MCF 10A (cell line): ENCODE data around the gene MYMK. TPM values are rescaled to one million over a fixed set of nuclear protein-coding genes. Genes with fewer than 3 reads are reported as not detected.
A peak's percentile ranks its signal among the peaks of the same experiment; 100 is the strongest.

Source experiments
- BruUV-seq: library from RNA; stranded (reverse); fragments of 400-500 nt; replicated peaks from 2 replicates; lab custom pipeline; 2021; lab: Mats Ljungman, UMichigan
- CTCF ChIA-PET: fragments of 300-600 bp; sonication (Branson Sonifier 250); formaldehyde crosslinking; extraction: SDS; loops from one replicate; lab custom pipeline; 2021; ENCODE audit warnings: antibody characterized with exemption, inconsistent platforms; lab: Yijun Ruan, JAX
- POLR2A ChIA-PET: fragments of 300-600, 350-650 bp; sonication (Branson Sonifier 250); formaldehyde crosslinking; extraction: SDS; loops from one replicate; lab custom pipeline; 2020; ENCODE audit warnings: antibody characterized with exemption, inconsistent platforms; lab: Yijun Ruan, JAX
- DNase-seq: peaks from one replicate; pipeline ENCODE4 v3.0.0-alpha.2; 2018; ENCODE audit not compliant: unreplicated experiment
- H3K27ac Mint-ChIP-seq: one replicate; pipeline ENCODE4 v1.8.0; 2022; ENCODE audit warnings: mild to moderate bottlenecking, low read depth, mixed read lengths; ENCODE audit not compliant: unreplicated experiment
- H3K27me3 Mint-ChIP-seq: one replicate; pipeline ENCODE4 v1.8.0; 2022; ENCODE audit warnings: mixed read lengths; ENCODE audit not compliant: insufficient read depth, unreplicated experiment
- H3K36me3 Mint-ChIP-seq: one replicate; pipeline ENCODE4 v1.8.0; 2022; ENCODE audit warnings: mild to moderate bottlenecking, moderate library complexity, mixed read lengths; ENCODE audit not compliant: insufficient read depth, unreplicated experiment
- H3K4me1 Mint-ChIP-seq: one replicate; pipeline ENCODE4 v1.8.0; 2022; ENCODE audit warnings: mixed read lengths; ENCODE audit not compliant: insufficient read depth, unreplicated experiment
- H3K4me3 Mint-ChIP-seq: one replicate; pipeline ENCODE4 v1.8.0; 2022; ENCODE audit warnings: mild to moderate bottlenecking, moderate library complexity, mixed read lengths; ENCODE audit not compliant: unreplicated experiment
- H3K9me3 Mint-ChIP-seq: one replicate; pipeline ENCODE4 v1.8.0; 2022; ENCODE audit warnings: mixed read lengths; ENCODE audit not compliant: unreplicated experiment
- CTCF ChIP-seq: fragments of 200-600 bp; IDR thresholded peaks from one replicate; pipeline ENCODE4 v1.8.0; 2022; ENCODE audit warnings: antibody characterized with exemption, mild to moderate bottlenecking; ENCODE audit not compliant: unreplicated experiment
- intact Hi-C: fragments of 100-400 bp; cut with micrococcal nuclease; formaldehyde crosslinking; loops from 2 replicates; pipeline ENCODE4 v1.14.1; 2022
- total RNA-seq: library from RNA; stranded (reverse); gene quantifications from 2 replicates; pipeline ENCODE4 v1.2.3, GENCODE V29; 2022

MYMK gene
- total RNA-seq, 1 experiment from 2014 or later, result not detected

GRCh38 chr9:133534346-133535291 lies 9.9 kb upstream of the MYMK start, which contains the start of gene ADAMTSL2:
ADAMTSL2 (plus strand) TSS chr9:133534704; CDS start chr9:133536713, 2,009 bp downstream.
- CTCF ChIA-PET, result no interaction called here
- H3K9me3 Mint-ChIP-seq, result no peaks in the 10 kb centered on the region
- peaks cover 57% of the 10 kb centered on the region for H3K27me3 Mint-ChIP-seq
- DNase-seq, result no peak
- H3K4me1 Mint-ChIP-seq, result no peaks in the 10 kb centered on the region
- POLR2A ChIA-PET, result interaction anchor here (0.6 to 0.8 kb wide), 2 partner anchors 9 to 309 kb away, joined by 3 read pairs; no protein-coding TSS in a partner anchor
- intact Hi-C loops, result no loop called here
- no peak within 1 kb of the TSS for H3K27ac Mint-ChIP-seq
- H3K4me3 Mint-ChIP-seq, result no peak within 1 kb of the TSS
- no peaks in the 10 kb centered on the region for H3K36me3 Mint-ChIP-seq
- TF ChIP-seq CTCF, result no peak
- no TSS peak for BruUV-seq

DNA sequence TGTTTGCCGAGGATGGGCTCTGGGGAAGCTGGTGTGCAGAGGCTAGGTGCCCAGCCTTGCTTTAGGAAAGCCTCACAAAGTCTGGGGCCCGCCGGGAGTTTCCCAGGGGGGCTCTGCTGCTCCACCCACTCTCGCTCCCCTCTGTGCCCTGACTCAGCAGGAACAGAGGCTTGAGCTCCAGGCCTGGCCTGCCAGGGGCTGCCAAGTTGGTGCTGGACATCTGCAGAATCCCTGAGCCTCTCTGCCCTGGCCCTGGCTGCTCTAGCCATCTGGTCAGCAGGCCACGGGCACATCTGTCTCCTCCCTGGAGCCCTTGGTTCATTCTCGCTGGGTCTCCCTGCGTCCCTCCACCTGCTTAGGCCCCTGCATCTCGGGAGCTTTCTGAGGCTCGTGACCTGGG lies 9.1 kb upstream of the MYMK start:
- no peaks in the 10 kb centered on the region for H3K4me1 Mint-ChIP-seq
- no peaks in the 10 kb centered on the region for H3K36me3 Mint-ChIP-seq
- ChIA-PET POLR2A (no interaction called here), CTCF (interaction anchor here (0.6 kb wide), 1 partner anchor 191 kb away, joined by 3 read pairs; no protein-coding TSS in a partner anchor)
- BruUV-seq, result no TSS peak
- H3K27ac Mint-ChIP-seq, result no peak overlapping the region
- no peaks in the 10 kb centered on the region for H3K9me3 Mint-ChIP-seq
- intact Hi-C loops, result loop anchor here (1.0 kb wide), 1 partner anchor 192 kb away; no protein-coding TSS in a partner anchor
- TF ChIP-seq CTCF, result no peak
- peaks cover 57% of the 10 kb centered on the region for H3K27me3 Mint-ChIP-seq
- H3K4me3 Mint-ChIP-seq, result no peak overlapping the region
- no peak for DNase-seq

DNA sequence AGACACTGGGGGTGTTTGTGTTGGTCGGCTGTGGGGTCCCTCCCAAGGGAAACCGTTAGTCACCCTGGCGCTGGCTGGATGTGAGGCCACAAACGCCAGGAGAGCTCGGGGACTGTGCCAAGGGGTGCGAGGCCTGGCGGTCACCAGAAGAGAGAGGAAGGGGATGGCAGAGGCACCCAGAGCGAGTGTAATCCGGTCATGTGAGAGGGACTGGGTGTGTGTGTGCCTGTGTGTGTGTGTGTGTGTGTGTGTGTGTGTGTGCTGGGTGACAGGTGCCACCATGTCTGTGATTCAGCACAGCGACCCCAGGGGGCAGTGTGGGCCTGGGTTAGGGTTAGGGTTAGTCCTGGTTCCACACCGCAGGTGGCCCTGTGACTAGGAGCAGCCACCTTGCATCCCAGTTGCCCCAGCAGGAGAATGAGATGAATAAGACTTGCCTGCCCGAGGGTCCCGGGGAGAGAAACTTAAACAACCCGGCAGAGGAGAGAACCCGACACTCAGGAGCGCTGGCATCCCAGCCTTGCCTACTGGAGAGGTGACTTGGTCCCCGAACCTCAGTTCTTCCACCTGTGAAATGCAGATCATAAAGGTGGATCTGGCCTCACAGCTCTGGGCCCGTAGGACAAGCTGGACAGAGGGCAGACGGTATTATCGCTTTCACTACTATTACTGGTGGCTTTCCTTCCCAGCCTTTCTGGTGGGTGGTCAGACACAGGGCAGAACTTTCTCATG lies 8.3 kb upstream of the MYMK start:
- no TSS peak for BruUV-seq

More for the DNA sequence above, 8.3 kb upstream of the MYMK start:
- intact Hi-C loops, result loop anchor here (1.0 kb wide), 1 partner anchor 193 kb away; no protein-coding TSS in a partner anchor
- Mint-ChIP-seq H3K4me1 (no peaks in the 10 kb centered on the region), H3K27ac (no peak overlapping the region), H3K27me3 (peaks cover 57% of the 10 kb centered on the region), H3K4me3 (no peak overlapping the region), H3K36me3 (no peaks in the 10 kb centered on the region), H3K9me3 (no peaks in the 10 kb centered on the region)
- peak; percentile 54 for DNase-seq
- TF ChIP-seq CTCF, result peak; percentile 39
- POLR2A ChIA-PET, result no interaction called here
- CTCF ChIA-PET, result interaction anchor here (0.6 to 0.9 kb wide), 5 partner anchors 27 to 990 kb away, joined by 3 to 5 read pairs (median 3); no protein-coding TSS in a partner anchor
